Glutamatergic neuron (in vitro differentiated cells): ENCODE measurements around the gene ZNF384. TPM values are rescaled to one million over a fixed set of nuclear protein-coding genes. Genes with fewer than 3 reads are reported as not detected.

Source experiments
- DNase-seq: peaks from one replicate; pipeline ENCODE4 v3.0.0; 2022
- H3K27ac Mint-ChIP-seq: one replicate; pipeline ENCODE4 v1.8.0; 2020; ENCODE audit warnings: mild to moderate bottlenecking, mixed read lengths, inconsistent platforms; ENCODE audit not compliant: unreplicated experiment
- H3K27me3 Mint-ChIP-seq: one replicate; pipeline ENCODE4 v1.8.0; 2020; ENCODE audit warnings: mild to moderate bottlenecking, moderate library complexity, mixed read lengths, inconsistent platforms; ENCODE audit not compliant: unreplicated experiment
- H3K36me3 Mint-ChIP-seq: one replicate; pipeline ENCODE4 v1.8.0; 2020; ENCODE audit warnings: mild to moderate bottlenecking, mixed read lengths, inconsistent platforms; ENCODE audit not compliant: unreplicated experiment
- H3K4me1 Mint-ChIP-seq: one replicate; pipeline ENCODE4 v1.8.0; 2020; ENCODE audit warnings: mild to moderate bottlenecking, low read depth, mixed read lengths, inconsistent platforms; ENCODE audit not compliant: unreplicated experiment
- H3K4me3 Mint-ChIP-seq: one replicate; pipeline ENCODE4 v1.8.0; 2020; ENCODE audit warnings: mild to moderate bottlenecking, mixed read lengths, inconsistent platforms; ENCODE audit not compliant: unreplicated experiment
- H3K9me3 Mint-ChIP-seq: one replicate; pipeline ENCODE4 v1.8.0; 2020; ENCODE audit warnings: mild to moderate bottlenecking, moderate library complexity, mixed read lengths, inconsistent platforms; ENCODE audit not compliant: unreplicated experiment
- total RNA-seq: library from RNA; stranded (reverse); fragmentation: NEBNext Ultra II Directional; extraction: Animal tissue kit (Norgen Biotek cat#: 25700); gene quantifications from one replicate; pipeline ENCODE4 v1.2.1, GENCODE V29; 2021; ENCODE audit not compliant: unreplicated experiment
- TF ChIP-seq, protein P1 (sequence below): fragments of 200-600 bp; sonication (generic); IDR thresholded peaks from one replicate; pipeline ENCODE4 v1.5.0; 2021; ENCODE audit not compliant: partially characterized antibody, unreplicated experiment

Gene ZNF384
- total RNA-seq, 1 donor from 2014 or later: 83.2 TPM

DNA sequence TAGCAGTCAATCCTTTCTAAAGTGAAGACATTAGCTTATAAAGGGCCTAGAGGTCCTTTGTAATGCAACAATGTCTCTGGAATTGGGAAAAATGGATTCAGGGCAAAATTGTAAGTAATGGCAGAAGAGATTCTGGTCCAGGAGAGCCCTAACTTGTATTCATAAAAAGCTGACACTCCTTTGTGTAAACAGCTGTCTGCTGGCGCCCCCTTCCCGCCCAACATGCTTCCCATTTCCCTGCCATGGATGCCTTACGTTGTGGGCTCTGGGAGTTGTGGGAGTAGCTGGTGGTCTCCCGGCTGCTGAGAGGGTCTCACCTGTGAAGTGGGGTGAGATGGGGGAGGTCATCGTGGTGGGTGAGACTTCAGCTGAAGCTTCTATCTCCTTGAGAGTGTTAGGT is 44.3 kb downstream of the ZNF384 start:
- H3K36me3 Mint-ChIP-seq: peaks cover 36% of the 10 kb centered on the region
- peak overlapping the region; percentile 69 for H3K27ac Mint-ChIP-seq
- H3K9me3 Mint-ChIP-seq: peaks cover 12% of the 10 kb centered on the region
- DNase-seq: no peak
- H3K4me1 Mint-ChIP-seq: peaks cover 5% of the 10 kb centered on the region
- H3K4me3 Mint-ChIP-seq: no peak overlapping the region
- TF ChIP-seq, protein P1, sequence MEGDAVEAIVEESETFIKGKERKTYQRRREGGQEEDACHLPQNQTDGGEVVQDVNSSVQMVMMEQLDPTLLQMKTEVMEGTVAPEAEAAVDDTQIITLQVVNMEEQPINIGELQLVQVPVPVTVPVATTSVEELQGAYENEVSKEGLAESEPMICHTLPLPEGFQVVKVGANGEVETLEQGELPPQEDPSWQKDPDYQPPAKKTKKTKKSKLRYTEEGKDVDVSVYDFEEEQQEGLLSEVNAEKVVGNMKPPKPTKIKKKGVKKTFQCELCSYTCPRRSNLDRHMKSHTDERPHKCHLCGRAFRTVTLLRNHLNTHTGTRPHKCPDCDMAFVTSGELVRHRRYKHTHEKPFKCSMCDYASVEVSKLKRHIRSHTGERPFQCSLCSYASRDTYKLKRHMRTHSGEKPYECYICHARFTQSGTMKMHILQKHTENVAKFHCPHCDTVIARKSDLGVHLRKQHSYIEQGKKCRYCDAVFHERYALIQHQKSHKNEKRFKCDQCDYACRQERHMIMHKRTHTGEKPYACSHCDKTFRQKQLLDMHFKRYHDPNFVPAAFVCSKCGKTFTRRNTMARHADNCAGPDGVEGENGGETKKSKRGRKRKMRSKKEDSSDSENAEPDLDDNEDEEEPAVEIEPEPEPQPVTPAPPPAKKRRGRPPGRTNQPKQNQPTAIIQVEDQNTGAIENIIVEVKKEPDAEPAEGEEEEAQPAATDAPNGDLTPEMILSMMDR: no peak
- peaks cover 11% of the 10 kb centered on the region for H3K27me3 Mint-ChIP-seq

DNA sequence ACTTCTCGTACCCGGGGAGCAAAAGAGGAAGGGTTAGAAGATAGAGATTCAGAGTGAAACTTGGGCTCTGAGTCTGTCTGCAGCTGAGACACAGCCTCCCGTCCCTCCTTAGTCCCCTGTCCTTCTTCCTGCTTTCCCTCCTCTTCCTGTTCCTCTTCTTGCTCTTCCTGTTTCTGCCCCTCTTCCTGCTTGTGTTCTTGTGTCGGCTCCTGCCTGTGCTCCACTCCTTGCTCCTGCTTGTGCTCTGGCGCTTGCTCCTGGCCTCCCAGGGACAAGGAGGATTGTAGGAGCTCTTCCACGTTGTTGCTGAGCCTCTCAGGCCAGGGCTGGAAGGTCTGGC is 44.9 kb downstream of the ZNF384 start:
- TF ChIP-seq, protein P1: no peak
- Mint-ChIP-seq H3K27me3 (peaks cover 10% of the 10 kb centered on the region), H3K4me1 (peaks cover 5% of the 10 kb centered on the region), H3K36me3 (peaks cover 36% of the 10 kb centered on the region), H3K27ac (no peak overlapping the region), H3K9me3 (peaks cover 12% of the 10 kb centered on the region), H3K4me3 (no peak overlapping the region)
- no peak for DNase-seq

DNA sequence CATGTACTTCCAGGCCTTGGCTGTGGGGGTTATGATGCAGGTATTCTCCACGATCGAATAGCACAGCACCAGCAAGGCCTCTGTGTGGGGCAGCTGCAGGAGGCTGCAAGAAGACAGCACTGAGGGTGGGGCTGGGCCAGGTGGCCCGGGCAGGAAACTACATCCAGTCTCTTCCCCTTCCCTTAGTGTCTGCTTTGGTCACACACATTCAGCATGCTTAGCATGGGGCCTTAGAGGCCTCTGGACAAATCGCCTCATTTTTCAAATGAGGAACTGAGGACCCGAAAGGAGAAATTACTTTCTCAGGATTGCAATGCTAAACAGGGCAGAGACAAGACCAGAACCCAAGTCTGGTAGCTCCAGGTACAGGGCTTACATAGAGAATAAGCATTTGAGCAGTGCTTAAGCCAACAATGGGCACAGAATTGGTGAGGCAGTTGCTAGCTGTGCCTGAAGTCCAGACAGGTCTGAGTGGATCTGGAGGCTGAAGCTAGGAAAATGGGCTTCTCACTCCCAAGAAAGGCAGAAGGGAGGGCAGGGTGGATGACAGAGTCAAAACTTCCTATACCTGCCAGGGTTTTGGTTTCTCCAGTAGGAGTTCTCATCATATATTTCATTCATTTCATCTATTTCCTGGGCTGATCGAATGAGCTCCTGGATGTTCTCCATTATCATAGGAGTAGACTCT is 45.5 kb downstream of the ZNF384 start:
- no peak overlapping the region for H3K27ac Mint-ChIP-seq
- TF ChIP-seq, protein P1: no peak

DNA sequence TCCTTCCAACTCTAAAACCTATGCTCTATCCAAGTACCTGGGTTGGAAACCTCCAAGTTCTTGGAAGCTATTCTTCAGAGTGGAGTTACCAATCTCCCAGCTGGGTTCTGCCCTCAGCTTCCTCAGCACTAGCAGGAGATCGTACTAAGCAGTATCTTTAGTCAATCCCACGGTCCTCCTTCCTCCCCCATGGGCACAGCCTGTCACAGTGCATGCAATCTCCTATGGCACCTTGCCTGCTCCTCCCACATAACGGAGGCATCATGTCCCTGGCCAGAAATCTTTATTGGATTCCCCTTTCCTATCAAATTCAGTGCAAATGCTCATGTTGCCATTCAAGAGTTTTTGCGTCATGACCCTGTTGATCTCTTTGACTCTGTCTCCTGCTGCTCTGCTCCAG is 48.0 kb downstream of the ZNF384 start:
- Mint-ChIP-seq H3K27ac (no peak overlapping the region), H3K36me3 (peaks cover 30% of the 10 kb centered on the region), H3K4me3 (no peak overlapping the region), H3K27me3 (peaks cover 7% of the 10 kb centered on the region), H3K4me1 (peaks cover 1% of the 10 kb centered on the region), H3K9me3 (peaks cover 5% of the 10 kb centered on the region)
- no peak for DNase-seq
- TF ChIP-seq, protein P1: no peak

More for the DNA sequence above, 45.5 kb downstream of the ZNF384 start:
- Mint-ChIP-seq H3K27me3 (peaks cover 10% of the 10 kb centered on the region), H3K4me3 (no peak overlapping the region), H3K4me1 (peaks cover 5% of the 10 kb centered on the region), H3K9me3 (peaks cover 12% of the 10 kb centered on the region), H3K36me3 (peaks cover 36% of the 10 kb centered on the region)
- no peak for DNase-seq

DNA sequence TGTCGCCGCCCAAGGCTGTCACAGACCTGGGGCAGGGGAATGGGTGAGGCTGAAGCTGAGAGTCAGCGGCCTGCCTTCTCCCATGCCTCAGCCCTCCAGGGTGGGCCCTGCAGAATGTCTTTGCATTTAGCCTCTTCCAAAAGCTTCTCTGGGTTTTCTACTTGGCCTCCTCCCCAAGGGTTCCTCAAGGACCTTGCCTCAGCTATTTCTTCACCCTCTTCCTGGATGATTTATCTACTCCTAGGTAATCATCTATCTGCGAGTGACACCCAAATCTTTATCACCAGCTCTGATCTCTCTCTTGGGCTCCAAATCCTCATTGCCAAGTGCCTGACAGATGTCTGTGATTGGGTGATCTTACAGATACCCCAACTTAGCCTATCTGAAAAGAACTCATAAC is 48.7 kb downstream of the ZNF384 start:
- Mint-ChIP-seq H3K4me1 (peaks cover 2% of the 10 kb centered on the region), H3K36me3 (peaks cover 30% of the 10 kb centered on the region), H3K27me3 (peaks cover 8% of the 10 kb centered on the region), H3K9me3 (peaks cover 5% of the 10 kb centered on the region), H3K27ac (no peak overlapping the region), H3K4me3 (no peak overlapping the region)
- TF ChIP-seq, protein P1: no peak
- DNase-seq: no peak
